NCI-H82 treated with DMSO at 0.1 percent for 48 hours (cell line): ENCODE results near the gene CDKAL1.
"Not testable (repeated sequence)": the region's sequence is repeated elsewhere in the genome, so short reads cannot be mapped to it uniquely, and the experiment has no call there.

Source experiments
- DNase-seq: peaks from one replicate; lab custom pipeline; 2025; ENCODE audit not compliant: unreplicated experiment; lab: John Stamatoyannopoulos, UW

Gene CDKAL1

DNA sequence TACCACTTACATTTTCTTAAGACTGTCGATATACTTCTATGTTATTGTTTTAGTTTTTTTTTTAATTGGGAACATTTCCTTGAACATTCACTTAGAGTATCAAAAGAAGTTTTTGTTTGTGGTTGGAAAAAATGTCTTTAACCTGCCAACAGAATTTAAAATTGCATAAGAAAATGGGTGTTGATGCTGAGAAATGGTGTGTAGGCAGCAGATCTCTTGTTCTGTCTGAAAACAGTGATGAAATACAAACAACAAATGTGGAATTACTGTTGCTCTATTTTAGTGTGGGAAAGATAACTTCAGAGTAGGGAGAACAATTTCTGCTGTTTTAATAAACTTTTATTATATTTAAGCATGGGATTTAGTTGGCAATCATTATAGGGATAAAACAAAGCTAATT, 293.5 kb downstream of the CDKAL1 start:
- DNase-seq = no peak

DNA sequence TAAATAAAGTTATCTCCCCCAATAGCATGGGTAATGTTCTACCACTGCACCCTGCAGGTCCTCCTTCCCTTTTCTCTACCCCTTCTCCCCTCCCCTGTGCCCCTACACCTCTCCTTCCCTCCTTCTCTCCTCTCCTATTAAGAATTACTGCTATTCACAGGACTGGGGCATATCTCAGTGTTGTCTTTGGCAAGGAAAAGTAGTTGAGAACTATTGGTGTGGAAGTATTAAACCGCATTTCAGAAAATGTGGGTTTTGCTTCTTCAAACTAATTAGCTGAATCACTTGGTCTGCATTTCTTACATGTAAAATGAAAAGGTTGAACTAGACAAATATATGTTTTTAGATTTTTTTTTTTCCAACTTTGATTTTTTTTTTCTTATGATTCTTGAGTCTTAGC, 296.3 kb downstream of the CDKAL1 start:
- DNase-seq = no peak

DNA sequence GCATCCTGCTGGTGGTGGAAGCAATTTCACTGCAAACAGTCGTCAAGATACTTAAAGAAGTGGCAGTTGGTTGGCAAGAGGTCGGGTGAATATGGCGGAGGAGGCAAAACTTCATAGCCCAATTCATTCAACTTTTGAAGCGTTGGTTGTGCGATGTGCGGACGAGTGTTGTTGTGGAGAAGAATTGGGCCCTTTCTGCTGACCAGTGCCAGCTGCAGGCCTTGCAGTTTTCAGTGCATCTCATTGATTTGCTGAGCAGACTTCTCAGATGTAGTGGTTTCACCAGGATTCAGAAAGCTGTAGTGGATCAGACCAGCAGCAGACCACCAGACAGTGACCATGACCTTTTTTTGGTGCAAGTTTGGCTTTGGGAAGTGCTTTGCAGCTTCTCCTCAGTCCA, 297.0 kb downstream of the CDKAL1 start:
- DNase-seq = not testable (repeated sequence)

DNA sequence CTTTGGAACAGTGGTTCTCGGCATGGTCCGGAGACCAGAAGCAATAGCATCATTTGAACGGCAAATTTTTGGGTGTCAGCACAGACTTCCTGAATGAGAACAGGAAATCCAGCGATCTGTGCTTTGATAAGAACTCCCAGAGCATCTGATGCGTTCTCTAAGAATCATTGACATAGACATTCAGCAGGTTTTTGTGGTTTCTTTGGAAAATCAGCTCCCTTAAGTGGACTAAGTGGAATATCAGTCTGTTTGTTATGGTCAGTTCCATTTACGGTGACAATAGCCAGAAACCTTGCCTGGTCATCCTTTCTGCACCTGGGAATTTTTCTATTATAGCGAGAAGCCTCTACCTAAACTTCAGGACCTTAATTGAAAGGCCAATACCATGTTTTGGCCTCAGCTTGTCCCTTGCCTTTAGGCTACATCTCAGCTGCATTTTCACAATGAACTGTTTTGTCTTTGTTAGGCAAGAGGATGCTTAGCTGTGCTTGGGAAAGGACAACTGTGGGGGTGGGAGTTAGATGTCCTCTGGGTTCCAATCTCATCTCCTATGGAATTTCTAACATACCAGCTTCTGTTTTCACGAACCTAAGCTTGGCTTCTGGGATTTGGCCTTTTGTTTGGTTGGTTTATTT, 299.7 kb downstream of the CDKAL1 start:
- no peak for DNase-seq

DNA sequence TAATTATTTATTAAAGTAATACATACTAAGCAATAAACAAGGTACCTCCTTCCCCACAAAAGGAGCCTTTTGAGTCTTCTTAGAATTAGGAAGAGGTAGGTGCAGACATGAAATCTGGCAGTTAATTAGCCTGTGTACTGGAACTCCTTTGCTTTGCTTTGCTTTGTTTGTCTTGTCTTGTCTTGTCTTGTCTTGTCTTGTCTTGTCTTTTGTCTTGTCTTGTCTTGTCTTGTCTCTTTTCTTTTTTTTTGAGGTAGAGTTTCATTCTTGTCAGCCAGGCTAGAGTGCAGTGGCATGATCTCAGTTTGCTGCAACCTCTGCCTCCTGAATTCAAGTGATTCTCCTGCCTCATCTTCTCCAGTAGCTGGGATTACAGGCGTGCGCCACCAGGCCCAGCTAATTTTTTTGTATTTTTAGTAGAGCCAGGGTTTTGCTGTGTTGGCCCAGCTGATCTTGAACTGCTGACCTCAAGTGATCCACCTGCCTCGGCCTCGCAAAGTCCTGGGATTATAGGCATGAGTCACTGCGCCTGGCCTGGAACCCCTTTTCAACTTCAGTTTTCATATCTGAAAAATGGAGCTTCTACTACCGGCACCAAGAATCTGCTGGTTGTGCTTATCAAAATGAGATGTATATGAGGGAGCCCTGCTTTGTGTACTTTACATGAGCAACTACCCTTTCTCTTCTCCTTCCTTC, 301.2 kb downstream of the CDKAL1 start:
- DNase-seq = no peak

DNA sequence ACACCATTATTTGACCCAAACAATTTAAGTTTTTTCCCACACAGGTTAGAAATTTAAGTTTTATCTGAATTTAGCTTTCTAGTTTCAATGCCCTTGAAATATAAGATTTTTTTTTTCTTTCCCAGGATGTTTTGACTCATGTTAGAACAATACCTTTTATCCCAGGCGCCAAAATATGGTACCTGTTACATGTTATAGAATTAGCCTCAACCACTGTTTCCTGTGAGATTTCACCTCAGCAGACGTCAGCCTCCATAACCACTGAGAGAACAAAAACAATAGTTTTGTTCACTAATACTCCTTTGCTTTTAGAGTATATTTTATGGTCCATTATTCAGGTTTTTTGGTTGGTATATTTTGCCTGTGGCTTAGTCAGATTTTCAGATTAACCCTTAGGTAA, 302.9 kb downstream of the CDKAL1 start:
- DNase-seq = no peak

DNA sequence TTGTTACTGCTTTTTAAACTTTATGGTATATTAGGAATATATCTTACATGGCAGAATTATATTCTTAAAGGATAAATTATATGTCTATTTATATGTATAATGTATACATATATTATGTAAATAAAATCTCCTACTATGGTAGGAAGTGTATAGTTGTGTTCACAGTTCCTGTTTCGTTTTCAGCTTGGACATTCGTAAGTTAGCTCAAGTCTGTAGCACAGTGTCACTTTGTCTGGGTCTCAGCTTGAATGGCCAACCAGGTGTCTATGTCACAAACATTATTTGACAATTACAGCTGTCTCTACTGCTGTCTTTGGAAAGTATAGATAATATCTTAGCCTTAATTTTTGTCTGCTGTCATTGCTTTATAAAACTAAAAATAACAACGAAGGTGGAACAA, 303.9 kb downstream of the CDKAL1 start:
- no peak for DNase-seq

DNA sequence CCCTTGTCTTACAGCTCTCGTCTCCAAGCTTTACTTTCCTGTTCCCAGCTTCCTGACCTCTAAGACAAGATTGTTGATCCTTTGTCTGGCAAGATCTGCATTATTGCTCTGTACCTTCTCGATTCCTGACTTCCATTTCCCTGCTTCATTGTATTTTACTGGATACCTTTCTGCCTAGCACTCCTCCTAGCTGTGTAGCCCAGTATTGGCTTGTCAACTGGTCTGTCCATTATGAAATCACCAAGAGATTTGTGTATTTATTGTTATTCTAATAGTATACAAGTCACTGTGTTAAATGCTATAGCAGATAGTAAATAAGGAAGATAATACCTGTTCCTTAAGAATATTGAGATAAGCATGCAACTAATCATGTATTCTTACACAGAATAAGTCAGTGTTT, 305.4 kb downstream of the CDKAL1 start:
- no peak for DNase-seq

DNA sequence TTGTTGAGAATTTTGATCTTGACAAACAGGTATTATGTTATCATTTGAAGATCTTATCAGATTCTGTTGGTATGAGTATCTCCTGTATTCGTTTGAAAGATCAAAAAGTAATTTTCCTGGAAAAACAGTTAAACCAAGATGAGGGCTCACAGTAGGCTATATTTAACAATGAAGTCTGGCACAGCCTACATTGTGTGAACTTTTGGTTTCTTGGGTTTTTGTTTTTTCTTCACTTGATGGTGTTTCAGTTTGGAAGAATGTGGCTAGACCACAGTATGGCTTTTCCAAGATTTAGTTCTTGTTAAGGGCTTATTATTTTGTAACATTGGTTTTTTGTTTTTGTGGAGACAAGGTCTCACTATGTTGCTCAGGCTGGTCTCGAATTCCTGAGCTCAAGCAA, 306.4 kb downstream of the CDKAL1 start:
- DNase-seq = no peak

DNA sequence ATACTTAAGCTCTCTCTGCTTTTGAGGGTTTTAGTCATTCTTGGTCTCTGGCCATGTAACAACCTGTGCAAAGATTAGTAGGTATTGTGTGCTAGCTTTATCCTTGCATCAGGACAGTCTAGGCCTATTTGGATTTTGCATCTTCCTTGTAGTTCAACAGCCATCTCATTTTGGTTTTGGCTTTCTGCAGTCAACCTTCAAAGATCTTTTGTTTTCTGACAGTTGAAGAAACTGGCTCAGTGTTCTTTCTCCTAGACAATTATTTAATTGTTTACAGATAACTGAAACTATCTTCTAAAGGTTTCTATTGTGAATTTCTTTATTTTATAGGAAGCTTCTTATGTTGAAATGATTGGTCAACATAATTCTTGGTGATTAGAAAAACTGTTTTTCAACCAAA, 307.5 kb downstream of the CDKAL1 start:
- no peak for DNase-seq

DNA sequence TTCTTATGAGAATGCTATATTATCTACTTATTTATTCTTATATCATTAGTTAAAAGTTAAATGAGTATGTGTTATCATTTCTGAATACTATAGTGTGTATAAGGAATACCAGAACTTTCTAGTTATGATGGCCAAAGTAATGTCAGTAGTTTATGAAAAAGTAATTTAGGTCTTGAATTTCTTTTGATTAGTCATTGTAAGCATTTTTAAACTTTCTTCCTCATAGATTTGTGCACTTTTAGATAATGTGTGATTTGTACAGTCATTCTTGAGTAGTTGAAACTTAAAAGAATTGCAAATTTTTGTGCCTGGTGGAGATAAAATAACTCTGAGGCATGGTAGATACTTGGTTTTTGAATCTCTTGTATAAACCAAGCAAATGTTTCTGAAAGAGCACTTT, 311.3 kb downstream of the CDKAL1 start:
- no peak for DNase-seq

DNA sequence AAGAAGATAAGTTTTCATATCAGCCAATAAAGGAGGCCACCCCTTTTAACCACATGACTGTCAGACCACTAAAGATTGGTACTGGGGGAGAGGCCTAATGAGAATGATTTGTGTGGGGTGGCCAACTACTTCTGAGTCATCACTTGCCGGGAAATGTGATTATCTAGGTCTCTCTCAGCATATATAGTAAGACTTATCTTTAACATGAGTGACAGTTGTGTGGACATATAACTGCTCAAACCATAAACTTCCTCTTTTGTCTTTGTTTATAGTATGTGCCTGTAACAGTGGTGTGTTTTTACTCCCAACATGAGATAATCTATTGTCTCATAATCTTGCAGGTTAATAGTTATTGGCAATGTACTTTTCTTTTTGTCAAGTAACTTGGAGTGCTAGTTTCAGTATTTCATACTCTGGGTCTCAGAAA, 312.4 kb downstream of the CDKAL1 start:
- no peak for DNase-seq

DNA sequence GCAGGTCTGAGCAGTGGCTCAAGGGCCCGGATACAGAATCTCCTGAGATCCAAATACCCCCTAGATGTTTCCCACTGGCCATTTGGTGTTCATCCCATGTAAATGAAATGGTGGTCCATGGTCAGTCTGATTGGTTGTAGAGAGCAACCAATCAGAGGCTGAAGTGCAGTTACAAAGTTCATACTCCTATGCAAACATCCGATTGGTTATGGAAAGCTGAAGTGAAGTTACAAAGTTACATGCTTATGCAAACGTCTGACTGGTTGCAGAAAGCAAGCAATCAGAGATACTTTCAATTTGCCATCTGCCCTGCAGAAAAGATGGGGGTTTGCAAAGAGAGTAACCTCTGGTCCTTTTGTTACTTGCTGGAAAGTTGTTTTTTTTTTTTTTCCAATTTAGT, 313.6 kb downstream of the CDKAL1 start:
- DNase-seq = no peak

DNA sequence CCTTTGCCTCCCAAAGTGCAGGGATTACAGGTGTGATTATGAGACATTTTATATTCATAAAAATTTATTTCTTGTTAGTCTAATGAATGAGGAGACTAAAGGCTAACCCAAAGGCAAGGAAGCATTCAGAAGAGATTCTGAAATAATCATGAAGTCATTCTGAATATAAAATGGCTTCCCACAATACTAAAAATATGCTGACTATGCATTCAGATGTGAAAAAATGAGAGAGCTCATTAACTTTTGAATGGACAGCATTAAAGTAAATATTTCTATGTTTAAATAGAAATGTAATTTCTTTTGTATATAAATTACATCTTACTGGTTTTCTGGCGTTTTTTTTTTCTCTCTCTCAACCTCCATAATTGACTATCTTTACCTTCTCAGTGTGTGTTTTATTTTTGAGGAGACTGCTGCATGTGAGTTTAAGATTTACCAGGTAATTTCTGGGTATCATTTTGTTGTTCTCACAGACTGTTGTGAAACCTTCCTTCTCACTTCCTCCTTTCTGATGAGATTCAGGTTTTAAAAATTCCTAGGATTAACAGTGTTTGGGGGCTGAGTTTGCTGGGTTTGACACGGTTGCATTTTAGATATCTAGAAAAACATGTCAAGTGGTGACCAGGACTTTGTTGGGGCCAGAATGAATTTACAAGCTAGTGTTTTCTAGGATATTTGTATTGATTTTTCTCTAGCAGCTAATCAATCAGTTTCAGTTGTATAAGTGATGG, 316.6 kb downstream of the CDKAL1 start:
- DNase-seq = no peak

DNA sequence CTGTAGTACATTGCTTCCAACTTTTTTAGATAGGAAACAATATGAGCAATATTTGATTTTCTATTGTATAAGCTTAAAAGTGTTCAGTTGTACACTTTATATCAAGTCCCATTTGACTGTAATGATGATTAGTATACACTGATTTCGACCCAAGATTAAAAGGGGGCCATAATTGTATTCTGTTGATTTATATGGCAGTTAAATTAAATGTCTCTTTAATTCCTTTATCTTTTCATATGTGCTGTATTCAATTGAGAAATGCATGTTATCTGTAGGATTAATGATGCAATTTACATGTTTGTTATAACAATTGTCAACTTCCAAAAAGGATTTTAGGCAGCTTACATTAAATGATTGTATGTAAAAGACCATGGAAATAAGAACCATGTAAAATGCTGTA, 317.5 kb downstream of the CDKAL1 start:
- DNase-seq = no peak

DNA sequence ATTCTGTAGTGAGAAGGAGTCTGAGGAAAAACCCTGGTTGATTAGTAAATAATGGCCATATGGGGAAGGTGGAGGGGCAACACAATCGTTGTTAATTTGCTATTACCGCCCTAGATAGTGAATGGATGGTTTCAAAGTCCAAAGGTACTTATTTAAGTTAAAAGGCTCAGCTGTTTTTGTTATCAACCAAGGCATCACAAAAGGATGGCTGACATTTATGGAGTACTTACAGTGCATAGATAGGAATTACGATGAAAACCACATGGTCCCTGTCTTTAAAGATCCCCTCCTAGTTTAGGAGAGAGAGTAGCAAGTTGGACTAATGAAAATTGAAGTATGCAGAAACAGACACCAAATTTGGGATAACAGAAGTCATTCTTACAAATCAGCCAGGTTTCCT, 319.6 kb downstream of the CDKAL1 start:
- DNase-seq = no peak

DNA sequence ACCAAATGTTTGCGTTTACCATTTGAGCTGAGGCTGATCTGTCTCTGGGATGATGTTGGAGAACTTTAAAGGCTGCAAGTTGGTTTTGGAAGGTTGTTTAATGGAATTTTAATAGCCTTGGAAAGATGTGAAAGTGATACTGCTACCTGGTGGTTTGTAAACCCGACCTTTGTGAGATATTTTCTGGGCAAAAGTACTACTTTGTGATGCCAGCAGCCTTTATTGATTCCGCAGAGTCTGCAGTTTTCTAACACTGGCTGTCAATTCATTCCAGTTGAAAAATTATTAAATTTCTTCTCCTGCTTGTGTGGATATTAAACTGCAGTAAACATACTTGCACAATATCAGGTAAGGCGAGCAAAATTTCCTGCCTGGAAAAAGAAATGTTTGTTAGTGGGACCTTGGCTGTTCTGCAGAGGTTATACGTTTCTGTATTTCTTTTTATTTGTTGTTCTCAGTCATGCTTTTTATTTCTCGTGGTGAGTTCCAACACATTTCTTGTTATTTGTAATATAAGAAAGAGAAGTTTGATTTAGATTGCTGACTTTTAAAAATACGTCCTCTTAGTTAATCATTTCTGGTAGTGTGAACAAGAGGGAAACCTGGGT, 322.5 kb downstream of the CDKAL1 start:
- no peak for DNase-seq

DNA sequence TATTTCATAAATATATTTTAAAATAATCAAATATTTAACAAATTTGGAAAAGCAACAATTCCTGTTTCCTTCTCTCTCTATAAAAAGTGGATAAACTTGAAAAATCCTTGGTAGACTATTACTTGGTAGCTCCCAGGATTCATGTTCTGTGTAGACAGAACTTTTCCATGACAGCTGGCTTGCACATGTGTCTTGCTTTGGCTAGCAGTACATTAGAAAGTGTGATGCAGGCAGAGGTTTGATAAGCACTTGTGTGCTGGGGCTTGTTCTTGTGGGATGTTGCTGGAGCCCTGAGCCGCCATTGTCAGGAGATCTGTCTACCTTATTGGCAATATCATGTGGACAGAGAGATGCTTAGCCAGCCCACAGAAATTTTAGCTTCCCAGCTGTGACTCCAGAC, 327.2 kb downstream of the CDKAL1 start:
- no peak for DNase-seq

DNA sequence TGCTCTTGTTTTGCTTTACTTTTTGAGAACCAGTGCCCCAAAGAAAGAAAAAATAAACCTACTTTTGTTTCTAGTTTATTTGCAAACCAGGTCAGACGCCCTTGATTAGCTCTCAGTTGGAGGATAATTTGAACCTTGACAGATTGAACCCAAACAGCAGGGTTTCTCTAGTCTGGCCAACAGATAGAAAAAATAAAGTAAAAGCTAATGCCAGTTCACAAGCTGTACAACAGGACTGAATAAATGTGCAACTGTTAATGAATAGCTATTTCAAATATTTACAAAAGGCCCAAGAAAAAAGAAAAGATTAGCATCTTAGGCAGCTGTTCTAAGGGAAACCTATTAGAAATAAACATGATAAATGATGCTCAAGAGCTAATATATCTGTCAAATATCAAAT, 331.8 kb downstream of the CDKAL1 start:
- DNase-seq = no peak

DNA sequence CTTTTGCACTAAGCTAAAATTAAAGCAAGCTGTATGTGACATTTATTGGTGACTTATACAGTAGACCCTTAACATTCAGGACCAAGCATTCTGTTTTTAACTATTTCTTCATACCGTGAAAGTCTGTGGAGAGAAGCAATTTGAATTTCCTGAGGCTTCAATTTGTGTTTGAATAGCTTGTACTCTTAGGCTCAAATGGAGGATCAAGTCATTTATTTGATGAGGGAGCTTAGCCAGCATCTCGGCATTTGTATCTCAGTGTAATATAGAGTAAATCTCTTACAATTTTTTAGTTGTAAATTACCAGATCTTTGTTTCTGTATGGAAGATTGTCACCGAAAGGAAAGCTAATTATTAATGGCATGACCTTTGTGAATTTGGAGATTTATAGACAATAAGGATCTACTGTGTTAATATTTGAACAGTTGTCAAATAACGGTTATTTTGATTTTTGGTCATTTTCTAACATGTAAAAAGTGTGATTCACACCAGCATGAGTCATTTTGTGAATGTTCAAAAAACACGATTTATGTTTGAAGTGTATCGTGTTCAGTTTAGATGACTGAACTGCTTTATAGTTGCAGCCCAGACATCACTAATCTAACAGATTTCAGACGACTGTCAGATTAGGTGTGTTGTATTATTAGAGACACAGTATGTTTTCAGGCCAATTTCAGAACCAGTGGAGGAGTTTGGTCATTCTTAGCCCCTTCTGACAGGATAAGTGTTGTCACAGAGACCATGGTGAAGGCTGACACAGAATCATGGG, 332.9 kb downstream of the CDKAL1 start:
- DNase-seq = no peak

DNA sequence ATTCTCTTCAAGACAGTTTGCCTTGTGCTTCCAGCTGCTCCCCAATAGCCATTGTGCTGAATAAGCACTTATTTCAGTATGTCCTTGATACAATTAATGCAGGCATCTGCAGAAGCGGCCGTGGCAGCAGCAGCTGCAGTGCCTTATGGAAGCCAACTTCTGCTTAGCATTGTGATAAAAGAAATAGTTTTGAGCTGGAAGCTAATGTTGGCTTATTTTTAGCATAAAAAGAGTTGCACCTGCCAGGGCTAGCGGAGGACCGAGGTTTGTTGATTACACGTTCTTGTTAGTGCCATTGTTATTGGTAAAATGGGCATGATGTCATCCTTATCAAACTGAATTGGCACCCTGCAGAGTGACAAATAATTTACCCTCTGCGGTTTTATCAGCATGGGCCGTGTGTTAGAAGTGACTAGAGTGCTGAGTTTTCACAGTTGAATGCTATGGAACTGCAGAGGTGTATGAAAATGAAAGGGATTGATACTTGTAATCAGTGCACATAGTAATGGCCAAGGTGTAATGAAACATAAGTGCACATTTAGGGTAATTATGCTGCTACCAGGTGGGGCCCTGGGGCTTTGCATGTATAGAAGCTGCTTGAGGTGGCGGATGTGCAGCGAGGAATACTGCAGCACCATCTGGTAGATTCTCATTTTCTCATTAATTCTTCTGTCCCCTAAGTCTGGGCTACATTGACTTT, 334.3 kb downstream of the CDKAL1 start:
- DNase-seq = no peak
